Stomach (tissue), 9 donors: ENCODE data around the gene COX6B2. TPM values are rescaled to one million over a fixed set of nuclear protein-coding genes. Genes with fewer than 3 reads are reported as not detected.

Experiments
- DNase-seq, 2 donors: peaks; one replicate each; pipeline versions ENCODE4 v3.0.0 to v3.0.0-alpha.2; 2013 to 2019
- H3K27ac ChIP-seq, 5 donors: fragments of 200-600 bp in 4 of 5; sonication (generic) in 4 of 5; one replicate each; pipeline ENCODE4 v1.5.1; 2013 to 2019; ENCODE audit warnings: mild to moderate bottlenecking in 1 of 5, moderate library complexity in 1 of 5
- H3K27me3 ChIP-seq, 3 donors: fragments of 200-600 bp; sonication (generic); one replicate each; pipeline ENCODE4 v1.5.1; 2017 to 2019; ENCODE audit warnings: mixed run types in 1 of 3
- H3K36me3 ChIP-seq, 4 donors: fragments of 200-600 bp; sonication (generic); 1 replicate in 3 of 4; 2 replicates in 1 of 4; pipeline ENCODE4 v1.5.1; 2016 to 2019
- H3K4me1 ChIP-seq, 4 donors: fragments of 200-600 bp; sonication (generic); one replicate each; pipeline ENCODE4 v1.5.1; 2016 to 2019
- H3K4me3 ChIP-seq, 4 donors: fragments of 200-600 bp; sonication (generic) in 3 of 4; one replicate each; pipeline ENCODE4 v1.5.1; 2016 to 2019; ENCODE audit warnings: mild to moderate bottlenecking in 1 of 4
- H3K9me3 ChIP-seq, 4 donors: fragments of 200-600 bp; sonication (generic); one replicate each; pipeline ENCODE4 v1.5.1; 2016 to 2019
- EP300 ChIP-seq: sonication (generic); formaldehyde crosslinking; IDR thresholded peaks from one replicate; pipeline ENCODE4 v1.6.1; 2017; ENCODE audit warnings: antibody characterized with exemption
- POLR2A ChIP-seq, 4 donors: fragments of 450-650 bp; IDR thresholded peaks; one replicate each; pipeline ENCODE4 v1.6.1; 2016; ENCODE audit warnings: antibody characterized with exemption in 4 of 4, control low read depth in 2 of 4, mild to moderate bottlenecking in 1 of 4, moderate library complexity in 1 of 4
- POLR2AphosphoS5 ChIP-seq, 3 donors: sonication (generic); formaldehyde crosslinking; IDR thresholded peaks; one replicate each; pipeline ENCODE4 v1.6.1; 2016; ENCODE audit warnings: antibody characterized with exemption in 3 of 3
- WGBS, 5 donors: extraction: QIAGEN DNeasy Blood & Tissue Kit in 3 of 5; methylation state at CpG; one replicate each; pipeline versions ENCODE4 v1.1.5 to v1.1.7; 2013 to 2018; 5-methylcytosine and 5-hydroxymethylcytosine counted together
- intact Hi-C: fragments of 100-400 bp; cut with DNase I; formaldehyde crosslinking; loops from one replicate; pipeline ENCODE4 v1.15.1; 2023; ENCODE audit warnings: low total_unique reads
- polyA plus RNA-seq, 3 donors: library from polyadenylated mRNA; stranded (reverse); fragments of 200-250 nt; gene quantifications; one replicate each; pipeline ENCODE4 v1.2.3, GENCODE V29; 2013
- total RNA-seq, 5 donors: library from RNA; depleted of rRNA; stranded (reverse); fragments of >200 nt; gene quantifications; one replicate each; pipeline versions ENCODE4 v1.1.0 to v1.2.3, GENCODE V29; 2014 to 2016
- TF ChIP-seq, protein P1 (sequence below), 7 experiments: fragments of 450-650 bp in 4 of 7; fragments of 200-600 bp in 3 of 7; sonication (generic) in 3 of 7; IDR thresholded peaks; one replicate each; pipeline ENCODE4 v1.5.1; 2016 to 2019; ENCODE audit warnings: antibody characterized with exemption in 7 of 7, control low read depth in 2 of 7, mild to moderate bottlenecking in 1 of 7
- donor health status: healthy with polysubstance abuse.
- donor health status: Bipolar disorder and iron deficiency.
- donor health status: healthy.

COX6B2 gene
- total and polyA plus RNA-seq, 8 donors, result 0.19 to 18.2 (median 0.93) TPM; not detected in 5

DNA sequence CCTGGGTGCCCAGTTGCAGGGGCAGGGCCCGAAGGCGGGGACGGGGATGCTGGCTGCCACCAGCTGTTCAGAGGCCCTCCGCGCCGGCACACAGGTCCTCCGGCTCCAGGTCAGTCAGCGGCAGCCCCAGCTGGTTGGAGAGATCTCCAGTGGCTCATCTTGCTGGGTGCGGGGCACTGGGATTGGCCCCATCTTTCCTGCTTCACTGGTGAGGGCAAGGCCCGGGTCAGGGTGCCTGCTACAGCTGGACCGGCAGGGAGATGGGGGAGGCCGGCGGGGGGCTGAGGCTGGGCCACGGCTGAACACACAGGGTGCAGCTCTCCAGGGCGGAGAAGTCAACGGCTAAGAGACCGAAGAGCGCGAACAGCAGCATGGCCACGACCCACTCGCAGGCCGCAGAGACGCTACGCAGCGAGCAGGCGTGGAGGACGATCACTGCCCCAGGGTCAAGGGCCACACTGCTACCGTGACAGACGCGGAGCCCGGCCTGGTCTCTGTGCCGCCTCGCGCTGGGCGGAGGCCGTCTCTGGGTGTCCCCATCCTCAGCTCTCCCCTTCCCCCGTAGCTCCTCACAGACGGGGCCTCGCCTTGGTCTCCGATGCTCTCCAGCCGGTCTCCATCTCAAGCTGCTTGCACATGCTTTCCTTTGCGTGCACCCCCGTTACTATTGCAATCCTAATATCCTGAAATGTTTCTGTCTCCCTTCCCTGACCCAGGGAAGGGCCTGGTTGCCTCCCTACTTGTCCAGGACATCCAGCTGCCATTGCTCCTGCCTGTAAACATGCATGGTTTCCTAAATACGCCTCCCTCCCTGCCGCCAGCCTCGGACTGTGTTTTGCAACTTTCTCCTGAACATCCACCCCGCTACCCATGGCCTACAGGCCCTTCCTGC, 41.7 kb downstream of the COX6B2 start:
- WGBS, 5 donors, result 81 to 87% (median 85%) methylated on average over 45 to 47 of the region's 47 CpGs
- TF ChIP-seq POLR2A (IDR thresholded peaks at IDR 0.05) (no peak), POLR2AphosphoS5 (IDR thresholded peaks at IDR 0.05) (no peak), EP300 (no peak)
- TF ChIP-seq, protein P1, sequence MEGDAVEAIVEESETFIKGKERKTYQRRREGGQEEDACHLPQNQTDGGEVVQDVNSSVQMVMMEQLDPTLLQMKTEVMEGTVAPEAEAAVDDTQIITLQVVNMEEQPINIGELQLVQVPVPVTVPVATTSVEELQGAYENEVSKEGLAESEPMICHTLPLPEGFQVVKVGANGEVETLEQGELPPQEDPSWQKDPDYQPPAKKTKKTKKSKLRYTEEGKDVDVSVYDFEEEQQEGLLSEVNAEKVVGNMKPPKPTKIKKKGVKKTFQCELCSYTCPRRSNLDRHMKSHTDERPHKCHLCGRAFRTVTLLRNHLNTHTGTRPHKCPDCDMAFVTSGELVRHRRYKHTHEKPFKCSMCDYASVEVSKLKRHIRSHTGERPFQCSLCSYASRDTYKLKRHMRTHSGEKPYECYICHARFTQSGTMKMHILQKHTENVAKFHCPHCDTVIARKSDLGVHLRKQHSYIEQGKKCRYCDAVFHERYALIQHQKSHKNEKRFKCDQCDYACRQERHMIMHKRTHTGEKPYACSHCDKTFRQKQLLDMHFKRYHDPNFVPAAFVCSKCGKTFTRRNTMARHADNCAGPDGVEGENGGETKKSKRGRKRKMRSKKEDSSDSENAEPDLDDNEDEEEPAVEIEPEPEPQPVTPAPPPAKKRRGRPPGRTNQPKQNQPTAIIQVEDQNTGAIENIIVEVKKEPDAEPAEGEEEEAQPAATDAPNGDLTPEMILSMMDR (IDR thresholded peaks at IDR 0.05), result no peak
- intact Hi-C loops, result no loop called here

DNA sequence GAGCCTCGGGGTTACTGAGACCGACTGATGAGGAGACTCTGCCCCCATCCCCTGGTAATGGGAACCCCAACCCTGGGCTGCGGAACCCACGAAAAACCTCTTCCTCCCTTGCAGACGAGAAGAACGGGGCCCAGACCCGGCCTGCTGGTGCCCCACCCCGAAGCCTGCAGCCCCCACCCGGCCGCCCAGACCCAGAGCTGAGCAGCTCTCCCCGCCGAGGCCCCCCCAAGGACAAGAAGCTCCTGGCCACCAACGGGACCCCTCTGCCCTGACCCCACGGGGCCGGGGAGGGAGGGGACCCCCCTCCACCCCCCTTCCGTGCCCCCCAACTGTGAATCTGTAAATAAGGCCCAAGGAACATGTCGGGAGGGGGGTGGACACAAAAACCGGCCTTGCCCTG, 42.7 kb downstream of the COX6B2 start:
- Histone ChIP-seq H3K27ac (no peak overlapping the region), H3K4me1 (no peaks in the 10 kb centered on the region), H3K4me3 (no peak overlapping the region), H3K27me3 (no peaks in the 10 kb centered on the region), H3K9me3 (no peaks in the 10 kb centered on the region), H3K36me3 (peaks cover 0 to 34% (median 8%) of the 10 kb centered on the region in 4 donors)
- intact Hi-C loops, result no loop called here
- WGBS, 5 donors, result 69 to 85% (median 79%) methylated on average over 5 to 18 of the region's 18 CpGs
- no peak for DNase-seq
- TF ChIP-seq POLR2A (IDR thresholded peaks at IDR 0.05), result no peak
- TF ChIP-seq EP300, result no peak
- TF ChIP-seq, protein P1 (IDR thresholded peaks at IDR 0.05), result no peak
- no peak for TF ChIP-seq POLR2AphosphoS5 (IDR thresholded peaks at IDR 0.05)

More for the DNA sequence above, 41.7 kb downstream of the COX6B2 start:
- Histone ChIP-seq H3K9me3 (no peaks in the 10 kb centered on the region), H3K27ac (no peak overlapping the region), H3K27me3 (no peaks in the 10 kb centered on the region), H3K4me1 (no peaks in the 10 kb centered on the region), H3K36me3 (peaks cover 0 to 23% (median 6%) of the 10 kb centered on the region in 4 donors), H3K4me3 (no peak overlapping the region)
- no peak for DNase-seq

DNA sequence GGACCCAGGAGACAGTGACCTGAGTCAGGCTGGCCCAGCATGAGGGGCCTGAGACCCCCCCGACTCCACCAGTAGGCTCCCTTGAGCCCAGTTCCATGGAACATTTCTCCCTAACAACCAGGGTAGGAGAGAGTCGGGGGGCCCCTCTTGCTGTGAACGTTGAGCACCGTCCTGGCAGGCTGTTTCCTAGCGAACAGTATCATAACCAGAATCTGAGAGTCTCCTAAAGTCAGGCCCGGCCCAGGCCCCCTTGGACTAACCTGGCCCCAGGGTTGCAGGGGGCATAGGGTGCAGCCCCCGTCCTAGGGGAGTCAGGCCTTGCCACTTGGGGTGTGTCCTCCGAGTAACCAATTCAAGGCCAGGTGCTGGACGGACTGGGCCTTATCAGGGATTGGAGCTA, 43.1 kb downstream of the COX6B2 start:
- no peaks in the 10 kb centered on the region for H3K9me3 ChIP-seq
- H3K27ac ChIP-seq, result no peak overlapping the region
- 82 to 90% (median 83%) methylated on average over 1 to 9 of the region's 9 CpGs for WGBS, 5 donors
- no peak overlapping the region for H3K4me3 ChIP-seq
- H3K4me1 ChIP-seq, result no peaks in the 10 kb centered on the region
- peaks cover 0 to 38% (median 12%) of the 10 kb centered on the region in 4 donors for H3K36me3 ChIP-seq
- intact Hi-C loops, result no loop called here
- no peak for DNase-seq
- TF ChIP-seq, protein P1 (IDR thresholded peaks at IDR 0.05), result no peak
- TF ChIP-seq POLR2A (IDR thresholded peaks at IDR 0.05) (no peak), EP300 (no peak)
- no peaks in the 10 kb centered on the region for H3K27me3 ChIP-seq

DNA sequence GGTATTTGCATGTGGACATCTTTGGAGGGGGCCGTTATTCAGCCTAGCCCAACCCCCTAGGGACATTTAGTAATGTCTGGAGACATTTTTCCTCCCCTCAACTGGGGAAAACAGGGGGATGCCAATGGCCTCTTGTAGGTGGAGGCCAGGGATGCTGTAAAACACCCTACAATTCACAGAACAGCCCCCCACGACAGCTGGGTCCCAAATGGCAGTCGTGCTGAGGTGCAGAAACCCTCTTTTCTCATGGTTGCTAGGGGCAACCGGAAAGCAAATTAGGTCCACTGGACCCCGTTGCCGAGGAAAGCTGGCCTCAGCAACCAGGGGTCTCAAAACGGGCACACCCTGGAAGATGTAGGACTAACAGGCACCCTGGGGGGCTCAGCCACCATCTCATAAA, 44.0 kb downstream of the COX6B2 start:
- 77 to 83% (median 80%) methylated on average over 7 of the region's 7 CpGs for WGBS, 5 donors
- no peaks in the 10 kb centered on the region for H3K4me1 ChIP-seq
- TF ChIP-seq POLR2A (IDR thresholded peaks at IDR 0.05) (no peak), POLR2AphosphoS5 (IDR thresholded peaks at IDR 0.05) (no peak), EP300 (no peak)
- TF ChIP-seq, protein P1 (IDR thresholded peaks at IDR 0.05), result no peak

More for the DNA sequence above, 44.0 kb downstream of the COX6B2 start:
- intact Hi-C loops, result no loop called here
- H3K27me3 ChIP-seq, result no peaks in the 10 kb centered on the region
- no peak overlapping the region for H3K4me3 ChIP-seq
- no peak for DNase-seq
- H3K9me3 ChIP-seq, result no peaks in the 10 kb centered on the region
- H3K27ac ChIP-seq, result no peak overlapping the region
- peaks cover 0 to 45% (median 16%) of the 10 kb centered on the region in 4 donors for H3K36me3 ChIP-seq
